Liver (tissue), 9 donors: ENCODE measurements around the gene FZD1. TPM values are rescaled to one million over a fixed set of nuclear protein-coding genes. Genes with fewer than 3 reads are reported as not detected.

Experiments used
- DNase-seq: peaks from one replicate; pipeline ENCODE4 v3.0.0-alpha.2; 2017; ENCODE audit warnings: low spot score
- H3K27ac ChIP-seq, 2 donors: one replicate each; pipeline ENCODE4 v1.7.0; 2013; ENCODE audit warnings: inconsistent platforms in 2 of 2, low read length in 2 of 2, control low read depth in 1 of 2, low read depth in 1 of 2, mild to moderate bottlenecking in 1 of 2
- H3K27me3 ChIP-seq, 4 donors: one replicate each; pipeline versions ENCODE4 v1.6.1 to v1.7.0; 2013; ENCODE audit warnings: low read length in 3 of 4, inconsistent platforms in 1 of 4, mild to moderate bottlenecking in 1 of 4, moderate library complexity in 1 of 4; ENCODE audit not compliant: control insufficient read depth in 4 of 4, insufficient read depth in 4 of 4
- H3K36me3 ChIP-seq, 4 donors: one replicate each; pipeline versions ENCODE4 v1.6.1 to v1.7.0; 2013; ENCODE audit warnings: low read length in 3 of 4, mild to moderate bottlenecking in 3 of 4, low read depth in 1 of 4, moderate library complexity in 1 of 4; ENCODE audit not compliant: control insufficient read depth in 4 of 4, insufficient read depth in 3 of 4
- H3K4me1 ChIP-seq, 4 donors: one replicate each; pipeline versions ENCODE4 v1.6.1 to v1.7.0; 2013; ENCODE audit warnings: low read length in 3 of 4, mild to moderate bottlenecking in 3 of 4, moderate library complexity in 1 of 4; ENCODE audit not compliant: control insufficient read depth in 4 of 4, insufficient read depth in 4 of 4
- H3K4me3 ChIP-seq, 3 donors: one replicate each; pipeline versions ENCODE4 v1.6.1 to v1.7.0; 2013; ENCODE audit warnings: low read length in 3 of 3, control low read depth in 1 of 3, low read depth in 1 of 3, mild to moderate bottlenecking in 1 of 3
- H3K9ac ChIP-seq, 2 donors: one replicate each; pipeline ENCODE4 v1.7.0; 2013; ENCODE audit warnings: low read length in 2 of 2, mild to moderate bottlenecking in 2 of 2, moderate library complexity in 2 of 2, control low read depth in 1 of 2, low read depth in 1 of 2
- H3K9me3 ChIP-seq, 4 donors: one replicate each; pipeline versions ENCODE4 v1.6.1 to v1.7.0; 2013; ENCODE audit warnings: low read length in 3 of 4; ENCODE audit not compliant: control insufficient read depth in 4 of 4
- CTCF ChIP-seq: fragments of 150-350 bp; IDR thresholded peaks from 2 replicates; pipeline ENCODE4 v1.5.1; 2017; ENCODE audit warnings: improper control_type of control experiment, low read depth, low read length; ENCODE audit not compliant: missing input control
- EGR1 ChIP-seq, 2 donors: IDR thresholded peaks; 2 replicates each; pipeline ENCODE4 v1.6.1; 2016 to 2018; ENCODE audit warnings: antibody characterized with exemption in 2 of 2, low read depth in 2 of 2
- FOXA1 ChIP-seq: IDR thresholded peaks from 2 replicates; pipeline ENCODE4 v1.6.1; 2016; ENCODE audit warnings: antibody characterized with exemption
- FOXA2 ChIP-seq: IDR thresholded peaks from 2 replicates; pipeline ENCODE4 v1.6.1; 2016; ENCODE audit warnings: antibody characterized with exemption
- HNF4A ChIP-seq, 2 donors: conservative IDR thresholded peaks; 2 replicates each; pipeline ENCODE4 v1.6.1; 2016; ENCODE audit warnings: antibody characterized with exemption in 2 of 2, mild to moderate bottlenecking in 2 of 2
- HNF4G ChIP-seq: IDR thresholded peaks from 2 replicates; pipeline ENCODE4 v1.6.1; 2016; ENCODE audit warnings: antibody characterized with exemption
- JUND ChIP-seq, 2 donors: IDR thresholded peaks; 2 replicates each; pipeline ENCODE4 v1.6.1; 2016; ENCODE audit warnings: antibody characterized with exemption in 2 of 2
- MAX ChIP-seq: IDR thresholded peaks from 2 replicates; pipeline ENCODE4 v1.6.1; 2016; ENCODE audit warnings: antibody characterized with exemption
- NR2F2 ChIP-seq: IDR thresholded peaks from 2 replicates; pipeline ENCODE4 v1.6.1; 2016; ENCODE audit warnings: antibody characterized with exemption
- RAD21 ChIP-seq, 2 donors: IDR thresholded peaks; 2 replicates each; pipeline ENCODE4 v1.6.1; 2016; ENCODE audit warnings: antibody characterized with exemption in 2 of 2, mild to moderate bottlenecking in 2 of 2
- RXRA ChIP-seq, 2 donors: IDR thresholded peaks; 2 replicates each; pipeline ENCODE4 v1.6.1; 2017 to 2018; ENCODE audit warnings: antibody characterized with exemption in 2 of 2, mild to moderate bottlenecking in 1 of 2
- SP1 ChIP-seq: IDR thresholded peaks from 2 replicates; pipeline ENCODE4 v1.6.1; 2018; ENCODE audit warnings: antibody characterized with exemption, mild to moderate bottlenecking
- TAF1 ChIP-seq: conservative IDR thresholded peaks from 2 replicates; pipeline ENCODE4 v1.6.1; 2016; ENCODE audit warnings: antibody characterized with exemption, mild to moderate bottlenecking
- YY1 ChIP-seq: IDR thresholded peaks from 2 replicates; pipeline ENCODE4 v1.6.1; 2016; ENCODE audit warnings: antibody characterized with exemption, mild to moderate bottlenecking
- WGBS: extraction: QIAGEN DNeasy Blood & Tissue Kit; methylation state at CpG from one replicate; pipeline ENCODE4 v1.1.7; 2013; 5-methylcytosine and 5-hydroxymethylcytosine counted together
- polyA plus RNA-seq, 2 donors: library from polyadenylated mRNA; stranded (reverse) in 1 of 2; unstranded in 1 of 2; fragments of 200-250 nt in 1 of 2; fragments of >200 nt in 1 of 2; fragmentation: Nextera tagmentation in 1 of 2; extraction: Ambion mirVana in 1 of 2; gene quantifications; one replicate each; pipeline versions ENCODE4 v1.2.1 to v1.2.3, GENCODE V29; 2013 to 2015
- total RNA-seq, 2 donors: library from RNA; depleted of rRNA; stranded (reverse); fragments of >200 nt; gene quantifications; one replicate each; pipeline ENCODE4 v1.2.3, GENCODE V29; 2014
- TF ChIP-seq, protein P1 (sequence below): IDR thresholded peaks from 2 replicates; pipeline ENCODE4 v1.6.1; 2016; ENCODE audit warnings: antibody characterized with exemption
- TF ChIP-seq, protein P2 (sequence below): IDR thresholded peaks from 2 replicates; pipeline ENCODE4 v1.6.1; 2016; ENCODE audit warnings: antibody characterized with exemption, mild to moderate bottlenecking
- donor health status: healthy.
- donor health status: healthy.
- donor health status: healthy.
- donor health status: healthy.
- donor health status: healthy.

Gene FZD1
- total and polyA plus RNA-seq, 4 donors: 0.68 to 3.8 (median 2.6) TPM

DNA sequence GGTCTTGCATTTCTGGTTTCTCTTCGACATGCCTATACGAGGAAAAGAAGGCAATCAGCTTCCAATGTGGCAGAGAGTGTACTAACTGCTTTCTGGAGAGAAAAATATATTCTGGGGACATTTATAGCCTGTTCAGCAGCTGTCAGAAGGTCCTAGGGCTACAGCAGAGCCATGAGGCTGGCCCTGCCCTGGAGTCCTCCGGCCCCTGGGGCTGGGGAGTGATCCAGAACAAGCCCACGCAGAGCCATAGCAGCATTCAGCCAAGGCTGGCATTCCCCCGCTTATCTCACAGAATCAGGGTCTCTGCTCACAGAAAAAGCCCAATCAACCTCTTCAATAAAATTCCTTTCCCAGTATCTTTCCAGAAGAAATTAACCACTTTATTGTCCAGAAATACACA, 48.9 kb downstream of the FZD1 start:
- Histone ChIP-seq H3K9ac (no peak overlapping the region), H3K4me1 (no peaks in the 10 kb centered on the region), H3K27me3 (no peaks in the 10 kb centered on the region), H3K36me3 (no peaks in the 10 kb centered on the region), H3K4me3 (no peak overlapping the region), H3K27ac (no peak overlapping the region), H3K9me3 (no peaks in the 10 kb centered on the region)
- WGBS: 89% methylated on average over 5 of the region's 5 CpGs
- TF ChIP-seq HNF4A (conservative IDR thresholded peaks at IDR 0.05) (no peak), FOXA2 (no peak)
- DNase-seq: no peak

DNA sequence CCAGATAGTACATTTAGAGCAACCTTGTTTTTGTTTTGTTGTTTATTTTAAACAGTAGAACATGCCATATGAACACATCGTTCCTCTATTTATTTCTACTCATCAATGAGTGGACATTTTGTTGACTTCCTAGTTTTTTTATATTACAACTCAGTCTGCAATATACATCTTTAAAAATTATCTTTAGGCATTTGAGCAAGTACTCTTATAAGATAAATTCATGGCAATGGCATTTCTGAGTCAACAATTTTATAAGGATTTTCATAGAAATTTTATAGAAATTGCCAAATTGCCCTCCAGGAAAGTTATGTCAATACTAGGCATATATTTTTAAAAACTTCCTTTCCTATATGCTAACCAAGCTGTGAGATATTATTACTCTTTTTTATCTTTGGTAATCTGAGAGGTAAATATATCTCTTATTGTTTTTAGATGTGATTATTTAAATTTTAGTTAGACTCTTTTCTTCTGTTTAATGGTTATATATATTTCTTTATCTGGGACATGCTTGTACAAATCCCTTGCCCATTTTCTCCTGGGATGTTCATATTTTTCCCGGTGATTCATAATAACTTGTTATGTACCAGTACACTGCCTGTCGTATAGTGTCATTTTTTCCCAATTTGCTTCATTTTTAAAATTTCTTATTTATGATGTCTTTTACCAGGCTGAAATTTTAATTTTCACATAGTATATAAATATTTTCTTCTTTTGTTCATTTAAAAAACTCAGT, 50.5 kb downstream of the FZD1 start:
- Histone ChIP-seq H3K27me3 (no peaks in the 10 kb centered on the region), H3K4me1 (no peaks in the 10 kb centered on the region), H3K4me3 (no peak overlapping the region), H3K27ac (no peak overlapping the region), H3K9ac (no peak overlapping the region), H3K36me3 (no peaks in the 10 kb centered on the region), H3K9me3 (no peaks in the 10 kb centered on the region)
- TF ChIP-seq HNF4A (conservative IDR thresholded peaks at IDR 0.05): no peak
- no peak for TF ChIP-seq RAD21 (IDR thresholded peaks at IDR 0.05)
- TF ChIP-seq HNF4G: no peak
- TF ChIP-seq TAF1: no peak
- TF ChIP-seq YY1: no peak
- TF ChIP-seq FOXA1: no peak
- TF ChIP-seq JUND (IDR thresholded peaks at IDR 0.05): no peak
- no peak for TF ChIP-seq EGR1 (IDR thresholded peaks at IDR 0.05; ENCODE audit: low read depth in 2 of 2)
- no peak for TF ChIP-seq MAX
- no peak for TF ChIP-seq CTCF
- no peak for TF ChIP-seq FOXA2
- no peak for TF ChIP-seq RXRA (IDR thresholded peaks at IDR 0.05)
- TF ChIP-seq, protein P1, sequence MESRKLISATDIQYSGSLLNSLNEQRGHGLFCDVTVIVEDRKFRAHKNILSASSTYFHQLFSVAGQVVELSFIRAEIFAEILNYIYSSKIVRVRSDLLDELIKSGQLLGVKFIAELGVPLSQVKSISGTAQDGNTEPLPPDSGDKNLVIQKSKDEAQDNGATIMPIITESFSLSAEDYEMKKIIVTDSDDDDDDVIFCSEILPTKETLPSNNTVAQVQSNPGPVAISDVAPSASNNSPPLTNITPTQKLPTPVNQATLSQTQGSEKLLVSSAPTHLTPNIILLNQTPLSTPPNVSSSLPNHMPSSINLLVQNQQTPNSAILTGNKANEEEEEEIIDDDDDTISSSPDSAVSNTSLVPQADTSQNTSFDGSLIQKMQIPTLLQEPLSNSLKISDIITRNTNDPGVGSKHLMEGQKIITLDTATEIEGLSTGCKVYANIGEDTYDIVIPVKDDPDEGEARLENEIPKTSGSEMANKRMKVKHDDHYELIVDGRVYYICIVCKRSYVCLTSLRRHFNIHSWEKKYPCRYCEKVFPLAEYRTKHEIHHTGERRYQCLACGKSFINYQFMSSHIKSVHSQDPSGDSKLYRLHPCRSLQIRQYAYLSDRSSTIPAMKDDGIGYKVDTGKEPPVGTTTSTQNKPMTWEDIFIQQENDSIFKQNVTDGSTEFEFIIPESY: no peak
- TF ChIP-seq NR2F2: no peak
- TF ChIP-seq SP1: no peak
- TF ChIP-seq, protein P2, sequence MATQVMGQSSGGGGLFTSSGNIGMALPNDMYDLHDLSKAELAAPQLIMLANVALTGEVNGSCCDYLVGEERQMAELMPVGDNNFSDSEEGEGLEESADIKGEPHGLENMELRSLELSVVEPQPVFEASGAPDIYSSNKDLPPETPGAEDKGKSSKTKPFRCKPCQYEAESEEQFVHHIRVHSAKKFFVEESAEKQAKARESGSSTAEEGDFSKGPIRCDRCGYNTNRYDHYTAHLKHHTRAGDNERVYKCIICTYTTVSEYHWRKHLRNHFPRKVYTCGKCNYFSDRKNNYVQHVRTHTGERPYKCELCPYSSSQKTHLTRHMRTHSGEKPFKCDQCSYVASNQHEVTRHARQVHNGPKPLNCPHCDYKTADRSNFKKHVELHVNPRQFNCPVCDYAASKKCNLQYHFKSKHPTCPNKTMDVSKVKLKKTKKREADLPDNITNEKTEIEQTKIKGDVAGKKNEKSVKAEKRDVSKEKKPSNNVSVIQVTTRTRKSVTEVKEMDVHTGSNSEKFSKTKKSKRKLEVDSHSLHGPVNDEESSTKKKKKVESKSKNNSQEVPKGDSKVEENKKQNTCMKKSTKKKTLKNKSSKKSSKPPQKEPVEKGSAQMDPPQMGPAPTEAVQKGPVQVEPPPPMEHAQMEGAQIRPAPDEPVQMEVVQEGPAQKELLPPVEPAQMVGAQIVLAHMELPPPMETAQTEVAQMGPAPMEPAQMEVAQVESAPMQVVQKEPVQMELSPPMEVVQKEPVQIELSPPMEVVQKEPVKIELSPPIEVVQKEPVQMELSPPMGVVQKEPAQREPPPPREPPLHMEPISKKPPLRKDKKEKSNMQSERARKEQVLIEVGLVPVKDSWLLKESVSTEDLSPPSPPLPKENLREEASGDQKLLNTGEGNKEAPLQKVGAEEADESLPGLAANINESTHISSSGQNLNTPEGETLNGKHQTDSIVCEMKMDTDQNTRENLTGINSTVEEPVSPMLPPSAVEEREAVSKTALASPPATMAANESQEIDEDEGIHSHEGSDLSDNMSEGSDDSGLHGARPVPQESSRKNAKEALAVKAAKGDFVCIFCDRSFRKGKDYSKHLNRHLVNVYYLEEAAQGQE: no peak
- 92% methylated on average over 3 of the region's 3 CpGs for WGBS
- DNase-seq: no peak
